Stimulated activated CD4-positive, alpha-beta T cell treated with anti-CD3 and anti-CD28 coated beads, Interleukin-1b, Interleukin-23, amount 100 ng/mL, for 4 hours (primary cell): ENCODE data around the gene PIK3R1.
"Not testable (repeated sequence)": the region's sequence is repeated elsewhere in the genome, so short reads cannot be mapped to it uniquely, and the experiment has no call there.

ENCODE experiments used
- DNase-seq, 2 donors: peaks; one replicate each; pipeline ENCODE4 v3.0.0-alpha.2; 2020; ENCODE audit warnings: low read depth in 2 of 2

Gene PIK3R1

DNA sequence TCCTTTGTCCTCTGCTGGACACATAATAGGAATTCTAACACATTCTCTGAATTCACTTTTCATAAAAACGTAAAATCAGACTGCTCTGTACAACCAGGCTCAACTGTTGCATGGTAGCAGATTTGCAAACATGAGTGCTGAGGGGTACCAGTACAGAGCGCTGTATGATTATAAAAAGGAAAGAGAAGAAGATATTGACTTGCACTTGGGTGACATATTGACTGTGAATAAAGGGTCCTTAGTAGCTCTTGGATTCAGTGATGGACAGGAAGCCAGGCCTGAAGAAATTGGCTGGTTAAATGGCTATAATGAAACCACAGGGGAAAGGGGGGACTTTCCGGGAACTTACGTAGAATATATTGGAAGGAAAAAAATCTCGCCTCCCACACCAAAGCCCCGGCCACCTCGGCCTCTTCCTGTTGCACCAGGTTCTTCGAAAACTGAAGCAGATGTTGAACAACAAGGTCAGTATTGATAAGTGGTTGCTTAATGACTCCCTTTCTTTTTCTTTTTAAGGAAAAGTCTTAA lies 11.1 kb downstream of the PIK3R1 start:
- no peak for DNase-seq

DNA sequence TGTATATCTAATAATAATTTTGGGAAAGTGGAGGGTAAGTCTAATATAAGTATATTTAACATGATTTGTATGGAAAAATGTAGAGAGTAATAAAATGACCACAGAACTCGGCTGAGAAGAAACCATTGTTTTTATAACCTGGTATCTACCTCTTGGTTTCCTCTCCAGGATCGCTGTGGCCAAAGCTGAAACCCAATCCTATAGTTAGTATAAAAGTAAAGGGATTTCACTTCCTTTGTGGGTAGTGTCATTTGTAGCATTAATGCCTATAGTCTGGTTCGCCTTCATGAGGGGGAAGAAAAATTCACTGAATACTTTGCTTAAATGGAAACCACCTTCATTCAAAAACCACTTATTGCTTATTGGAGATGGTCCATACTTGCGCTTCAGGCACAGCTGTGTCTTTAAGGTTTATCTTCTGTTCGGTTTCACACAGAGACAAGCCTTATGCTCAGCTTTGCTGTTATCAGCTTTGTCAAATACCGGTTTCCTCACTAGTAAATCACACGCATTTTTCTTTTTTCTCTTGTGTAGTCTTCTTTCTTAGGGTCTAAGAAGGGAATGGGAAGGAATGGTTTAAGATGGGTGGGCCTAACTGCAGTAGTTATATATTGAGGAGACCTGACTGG lies 12.1 kb downstream of the PIK3R1 start:
- no peak for DNase-seq

DNA sequence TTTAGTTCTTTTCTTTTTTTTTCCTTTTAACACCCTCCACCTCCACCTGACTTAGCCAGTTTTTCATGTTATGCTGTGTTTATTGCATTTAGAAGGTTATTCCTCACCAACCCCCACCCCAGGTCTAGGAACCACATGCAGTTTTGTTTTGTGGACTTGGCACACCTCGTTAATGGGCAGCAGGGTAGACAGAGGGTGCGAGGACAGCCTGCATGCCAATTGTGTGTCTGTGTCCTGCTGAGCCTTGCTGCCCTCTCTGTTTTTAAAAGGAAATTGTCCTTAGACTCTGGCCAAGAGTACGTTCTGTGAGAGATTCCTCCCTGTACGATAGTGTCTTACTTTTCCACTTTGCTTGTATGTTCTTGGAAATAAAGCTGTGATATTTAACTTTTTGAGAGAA lies 13.9 kb downstream of the PIK3R1 start:
- no peak for DNase-seq

DNA sequence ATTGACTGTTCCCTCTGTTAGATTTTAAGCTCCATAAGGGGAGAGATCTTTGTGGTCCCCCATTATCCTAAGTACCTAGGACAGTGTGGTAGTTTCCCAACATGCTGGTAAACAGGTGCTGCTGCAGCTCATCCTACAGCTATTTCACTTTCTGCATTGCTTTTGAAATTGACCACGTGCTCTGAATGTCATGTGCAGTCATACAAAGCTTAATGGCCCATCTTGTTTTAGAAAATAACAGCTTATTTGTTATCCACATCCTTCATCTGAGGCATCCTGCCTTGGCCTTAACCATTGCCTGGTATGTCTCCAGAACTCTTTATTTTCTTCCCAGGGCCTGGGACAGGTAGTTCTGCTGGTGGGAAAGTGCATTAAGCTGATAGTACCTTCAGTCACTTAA lies 14.7 kb downstream of the PIK3R1 start:
- no peak for DNase-seq

DNA sequence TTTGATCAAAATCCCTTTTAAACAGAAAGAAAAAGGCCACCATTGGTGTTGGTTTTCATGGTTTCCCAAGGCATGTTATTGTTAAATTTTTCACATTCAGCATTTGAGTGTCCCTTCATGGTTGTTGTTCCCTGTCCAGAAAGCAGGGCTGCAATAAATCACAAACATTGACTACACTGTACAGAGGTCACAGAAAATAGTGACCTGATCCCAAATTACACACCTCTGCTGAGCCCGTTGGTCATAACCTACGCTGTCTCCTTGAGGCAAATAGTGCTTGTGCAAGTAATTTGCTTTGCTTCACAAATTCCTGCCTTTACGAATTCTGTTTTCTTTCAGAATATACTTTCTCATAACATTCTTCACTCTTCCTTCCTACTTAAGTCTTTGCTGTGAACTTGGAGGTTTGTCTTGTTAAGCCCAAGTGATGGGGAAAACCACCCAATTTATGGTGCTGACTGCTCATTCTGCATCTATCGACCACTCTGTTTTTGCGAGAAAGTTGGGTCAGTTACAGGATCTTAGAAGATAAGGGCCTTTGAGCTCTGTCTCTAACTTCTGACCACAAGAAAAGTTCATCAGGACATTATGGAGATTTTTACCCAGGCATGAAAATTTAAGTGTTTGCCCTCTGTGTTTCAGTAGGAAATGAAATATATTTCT lies 16.0 kb downstream of the PIK3R1 start:
- no peak for DNase-seq

DNA sequence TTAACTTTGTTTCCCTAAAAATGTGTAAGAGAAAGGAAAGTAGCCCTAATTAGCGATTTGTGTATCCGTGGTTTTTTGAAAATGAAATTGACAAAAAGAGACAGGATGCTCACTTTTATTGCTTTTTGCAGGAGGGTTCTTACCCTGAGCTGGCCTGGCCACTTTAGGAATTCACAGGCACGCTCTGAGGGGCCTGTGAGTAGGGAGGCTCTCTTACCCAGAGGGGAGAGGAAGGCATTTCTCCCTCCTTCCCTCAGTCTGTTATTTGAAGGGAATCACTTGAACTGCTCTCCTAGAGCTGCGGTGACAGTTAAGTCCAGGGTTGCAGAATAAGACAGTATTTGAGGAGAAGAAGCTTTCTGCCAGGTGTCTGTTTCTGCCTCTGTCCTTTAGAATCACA lies 16.7 kb downstream of the PIK3R1 start:
- no peak for DNase-seq

DNA sequence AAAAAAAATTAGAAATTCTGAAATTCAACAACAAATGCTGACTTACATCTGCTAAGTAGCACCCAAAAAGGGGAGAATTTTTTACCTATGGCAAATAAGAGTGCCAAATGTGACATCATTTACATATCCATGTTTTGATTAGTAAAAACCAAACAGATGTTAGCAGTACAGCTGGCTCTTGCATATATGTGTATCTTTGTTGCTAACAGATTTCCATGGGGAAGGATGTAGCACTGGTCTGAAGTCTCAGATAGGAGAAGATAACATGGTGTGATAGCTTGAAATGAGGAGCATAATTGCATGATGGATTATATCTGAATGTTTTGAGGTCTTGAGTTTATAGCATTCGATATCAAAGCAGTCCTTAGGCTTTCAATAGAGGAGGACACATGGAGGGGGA lies 17.5 kb downstream of the PIK3R1 start:
- no peak for DNase-seq

DNA sequence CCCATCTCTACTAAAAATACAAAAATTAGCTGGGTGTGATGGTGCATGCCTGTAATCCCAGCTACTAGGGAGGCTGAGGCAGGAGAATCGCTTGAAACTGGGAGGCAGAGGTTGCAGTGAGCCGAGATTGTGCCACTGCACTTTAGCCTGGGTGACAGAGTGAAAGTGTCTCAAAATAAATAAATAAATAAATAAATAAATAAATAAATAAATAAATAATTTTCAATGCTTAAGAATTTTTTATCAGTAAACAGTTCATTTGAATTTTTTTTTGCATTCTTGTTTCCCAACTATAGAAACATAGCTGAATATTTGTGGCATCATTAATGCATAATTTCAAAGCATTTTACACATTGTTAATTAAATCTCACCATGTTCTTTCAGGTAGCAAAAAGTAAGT lies 19.7 kb downstream of the PIK3R1 start:
- DNase-seq: not testable (repeated sequence)

DNA sequence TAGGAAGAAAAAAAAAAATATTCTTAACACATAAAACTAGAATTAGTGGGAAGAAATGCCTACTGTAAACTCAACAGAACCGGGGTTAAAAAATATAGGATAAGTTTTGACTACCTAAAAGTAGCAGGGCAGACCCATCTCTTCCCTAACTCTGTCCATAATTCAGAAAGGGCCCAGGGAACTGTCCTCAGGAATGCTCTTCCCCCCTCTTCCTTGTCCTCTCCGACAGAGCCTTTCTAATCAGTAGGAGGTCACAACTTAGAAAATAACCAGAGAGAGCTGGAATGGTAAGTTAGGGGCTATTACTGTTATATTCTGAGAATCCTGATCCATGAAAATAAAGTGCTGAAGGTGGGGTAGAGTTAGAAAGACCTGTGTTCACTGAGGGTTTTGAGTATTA lies 22.2 kb downstream of the PIK3R1 start:
- no peak for DNase-seq

DNA sequence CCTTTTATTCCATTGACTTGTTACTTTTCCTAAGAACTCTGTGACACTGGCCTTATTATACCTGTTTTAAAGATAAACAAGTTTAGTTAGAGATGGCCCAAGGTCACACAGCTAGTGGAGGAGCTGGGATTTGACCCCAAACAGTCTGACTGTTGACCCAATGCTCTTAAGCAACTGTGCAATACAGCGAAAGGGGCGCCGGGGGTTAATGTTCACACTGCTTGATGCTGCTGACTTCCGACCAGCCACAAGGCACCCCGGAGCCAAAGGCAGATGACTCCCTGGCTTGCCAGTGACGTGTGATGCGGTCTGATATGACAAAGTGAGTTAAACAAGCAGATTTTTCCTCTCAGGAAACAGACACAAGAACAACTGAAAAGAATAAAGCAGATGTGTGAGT lies 23.9 kb downstream of the PIK3R1 start:
- DNase-seq: peak; percentile 56 to 69

DNA sequence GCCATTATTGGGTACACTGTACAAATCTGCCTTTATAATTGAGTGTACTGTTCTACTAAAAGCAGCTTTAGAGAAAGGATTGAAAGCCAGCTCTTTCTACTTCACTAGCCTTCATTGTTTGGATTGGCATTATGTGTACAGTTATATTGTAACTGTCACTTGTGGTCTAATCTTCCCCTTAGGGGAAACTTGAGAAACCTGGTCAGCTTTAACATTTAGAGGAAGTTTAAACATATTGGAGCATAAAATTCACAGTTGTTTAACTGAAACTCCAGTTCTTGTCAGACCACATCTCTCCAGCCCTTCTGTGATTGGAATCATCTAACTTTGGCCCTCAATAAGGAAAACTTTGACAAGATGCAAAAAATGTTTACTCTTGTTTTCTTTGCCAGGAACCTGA lies 24.6 kb downstream of the PIK3R1 start:
- DNase-seq: no peak

DNA sequence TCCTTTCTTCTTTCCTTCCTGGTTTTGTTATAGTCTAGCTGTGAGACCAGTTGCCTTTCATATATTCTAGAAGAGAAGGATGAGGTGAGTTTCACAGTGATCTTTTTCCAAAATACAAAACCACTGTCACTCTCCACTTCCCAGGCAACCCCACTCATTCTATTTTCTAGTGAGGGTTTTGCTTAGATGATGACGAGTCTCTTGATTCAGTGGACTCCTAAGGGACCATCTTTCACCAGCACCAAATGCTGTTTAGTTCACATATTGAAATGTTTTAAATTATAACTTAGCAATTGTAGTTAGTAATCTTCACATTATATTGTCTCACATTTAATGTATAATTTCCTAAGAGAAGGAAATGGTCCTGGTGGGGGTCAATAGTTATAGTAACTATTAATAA lies 25.2 kb downstream of the PIK3R1 start:
- DNase-seq: no peak

DNA sequence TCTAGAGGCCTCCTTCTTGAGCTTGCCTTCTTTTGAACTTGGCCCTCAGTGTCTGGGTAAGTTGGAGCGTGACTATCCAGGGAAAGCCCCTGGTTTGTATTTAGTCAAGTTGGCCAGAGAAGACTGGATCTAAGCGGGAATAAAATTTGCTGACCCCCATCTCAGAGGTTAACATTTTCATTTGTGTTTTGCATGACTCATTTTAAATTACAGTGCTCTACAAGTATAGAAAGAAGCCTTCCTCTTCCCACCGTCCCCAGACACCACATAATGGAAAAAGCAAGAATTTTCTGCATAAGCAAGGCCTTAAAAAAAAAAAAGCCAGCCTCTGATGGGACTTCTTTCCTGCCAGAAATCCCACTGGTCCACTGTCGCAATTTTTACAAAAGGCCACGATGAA lies 27.2 kb downstream of the PIK3R1 start:
- no peak for DNase-seq

DNA sequence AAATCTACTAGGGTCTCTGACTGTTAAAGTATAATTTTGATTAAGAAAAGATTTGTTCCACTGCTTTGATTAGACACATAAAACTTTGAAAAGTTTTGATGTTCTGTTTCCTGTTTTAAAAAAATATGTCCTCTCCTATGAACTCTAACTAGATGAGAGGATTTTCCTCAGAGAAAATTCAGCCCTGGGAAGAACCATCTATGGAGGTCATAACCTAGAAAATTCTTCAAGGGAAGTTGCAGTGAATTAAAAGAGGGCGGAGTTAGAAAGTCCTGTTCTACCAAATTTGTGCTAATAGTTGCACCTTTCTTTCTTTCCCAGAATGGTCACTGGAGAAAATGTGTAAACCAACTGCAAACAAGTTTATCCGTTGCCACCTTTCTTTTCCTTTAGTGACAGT lies 27.7 kb downstream of the PIK3R1 start:
- DNase-seq: no peak

DNA sequence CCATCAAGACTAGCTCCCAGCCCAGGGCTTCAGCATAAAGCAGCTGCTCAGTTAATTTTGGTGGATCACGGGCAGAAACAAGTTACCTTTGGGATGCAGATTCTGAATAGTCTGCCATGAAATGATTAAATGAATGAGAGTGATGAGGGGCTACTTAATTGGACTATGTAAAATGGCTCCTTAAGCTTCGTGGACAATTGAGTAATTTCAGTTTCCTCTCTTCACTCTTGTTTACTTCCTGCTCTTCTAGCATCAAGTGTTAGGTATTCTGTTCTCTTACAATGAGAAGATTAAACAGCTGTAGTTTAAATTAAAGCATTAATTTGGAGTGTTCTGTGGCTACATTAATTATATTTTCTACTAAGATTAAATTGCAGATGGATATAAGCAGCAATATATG lies 28.1 kb downstream of the PIK3R1 start:
- no peak for DNase-seq

DNA sequence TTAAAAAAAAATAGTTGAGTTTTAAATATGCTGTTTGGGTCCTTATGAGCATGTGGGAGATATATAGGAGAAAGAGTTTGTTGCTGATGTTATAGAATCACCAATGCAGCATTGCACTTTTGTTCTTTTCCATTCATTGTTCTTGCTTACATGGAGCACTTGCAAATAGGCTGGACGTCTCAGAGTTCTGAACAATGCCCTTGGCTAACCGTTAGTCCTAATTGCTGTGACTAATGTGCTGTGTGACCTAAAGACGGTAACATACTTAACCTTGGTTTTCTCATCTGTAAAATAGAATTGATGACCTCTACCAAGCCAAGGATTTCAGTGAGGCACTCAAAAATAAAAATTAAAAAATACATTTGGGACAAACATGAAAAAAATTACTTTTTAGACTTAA lies 29.8 kb downstream of the PIK3R1 start:
- DNase-seq: no peak

DNA sequence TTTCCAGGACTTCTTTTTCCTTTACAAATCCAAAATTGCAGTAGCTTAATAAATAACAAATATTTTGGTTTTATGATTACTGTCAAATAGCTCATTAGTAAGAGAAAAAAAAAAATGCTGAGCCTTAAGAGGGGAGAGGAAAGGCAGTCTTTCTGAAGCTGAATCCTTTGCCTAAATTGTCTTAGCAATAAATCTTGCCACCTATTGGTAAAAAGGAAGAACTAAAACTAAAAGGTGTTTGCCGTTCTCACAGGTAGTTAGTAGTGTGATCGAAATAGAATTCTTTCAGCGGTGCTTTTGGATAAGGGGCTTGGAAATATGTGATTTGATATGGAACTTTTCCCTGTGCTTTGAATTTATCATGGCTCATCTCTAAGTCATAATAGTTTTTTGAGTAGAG lies 31.2 kb downstream of the PIK3R1 start:
- no peak for DNase-seq

DNA sequence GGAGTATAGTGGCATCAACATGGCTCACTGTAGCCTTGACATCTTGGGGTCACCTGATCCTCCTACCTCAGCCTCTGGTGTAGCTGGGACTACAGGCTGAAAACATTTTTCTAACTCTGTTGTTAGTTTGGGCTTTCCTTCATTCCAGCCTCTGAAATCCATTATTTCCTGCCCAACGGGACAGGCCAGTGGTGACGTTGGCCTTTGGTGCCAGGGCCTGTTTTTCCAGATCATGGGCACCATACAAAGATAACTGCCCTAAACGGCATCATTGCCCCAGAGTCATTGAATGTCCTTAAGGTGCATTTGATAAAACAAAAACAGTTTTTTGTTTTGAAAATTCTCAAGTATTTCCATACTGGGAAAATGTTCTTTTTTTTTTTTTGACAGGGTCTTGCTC lies 32.1 kb downstream of the PIK3R1 start:
- DNase-seq: no peak

DNA sequence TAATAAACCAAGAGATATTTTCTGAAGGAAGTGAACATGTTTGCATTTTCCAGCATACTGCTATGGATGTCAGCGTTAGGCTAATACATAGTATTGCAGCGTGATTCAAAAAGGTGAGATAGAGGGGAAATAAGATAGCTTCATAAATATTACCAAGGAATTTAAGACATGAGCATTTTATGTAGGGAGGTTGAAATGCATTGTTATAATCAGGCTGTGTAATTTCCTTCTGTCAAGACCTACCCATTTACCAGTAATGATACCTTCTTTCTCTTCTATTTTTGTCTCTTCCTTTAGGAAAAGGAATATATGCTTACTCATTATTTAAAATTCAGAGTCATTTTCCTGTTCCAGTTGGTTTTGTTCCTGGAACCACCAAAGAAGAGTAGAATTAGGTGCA lies 33.3 kb downstream of the PIK3R1 start:
- no peak for DNase-seq

DNA sequence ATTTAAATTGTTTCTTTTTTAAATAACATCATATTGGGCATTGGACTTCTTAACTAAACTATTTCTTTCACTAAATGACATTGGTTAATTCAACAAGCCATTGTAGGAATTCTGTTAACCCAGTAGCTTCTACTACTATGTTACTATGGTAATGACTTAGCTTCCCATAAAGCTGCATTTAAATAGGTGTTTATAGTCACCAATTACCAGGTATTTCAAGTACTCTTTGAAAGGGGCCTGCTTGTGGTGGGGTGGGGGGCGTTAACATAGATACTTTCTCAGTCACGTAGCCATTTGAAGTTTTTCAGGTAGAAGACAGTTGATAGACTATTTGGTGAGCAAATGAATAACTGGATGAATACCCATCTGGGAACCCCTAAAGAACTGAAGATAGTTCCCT lies 34.0 kb downstream of the PIK3R1 start:
- no peak for DNase-seq

DNA sequence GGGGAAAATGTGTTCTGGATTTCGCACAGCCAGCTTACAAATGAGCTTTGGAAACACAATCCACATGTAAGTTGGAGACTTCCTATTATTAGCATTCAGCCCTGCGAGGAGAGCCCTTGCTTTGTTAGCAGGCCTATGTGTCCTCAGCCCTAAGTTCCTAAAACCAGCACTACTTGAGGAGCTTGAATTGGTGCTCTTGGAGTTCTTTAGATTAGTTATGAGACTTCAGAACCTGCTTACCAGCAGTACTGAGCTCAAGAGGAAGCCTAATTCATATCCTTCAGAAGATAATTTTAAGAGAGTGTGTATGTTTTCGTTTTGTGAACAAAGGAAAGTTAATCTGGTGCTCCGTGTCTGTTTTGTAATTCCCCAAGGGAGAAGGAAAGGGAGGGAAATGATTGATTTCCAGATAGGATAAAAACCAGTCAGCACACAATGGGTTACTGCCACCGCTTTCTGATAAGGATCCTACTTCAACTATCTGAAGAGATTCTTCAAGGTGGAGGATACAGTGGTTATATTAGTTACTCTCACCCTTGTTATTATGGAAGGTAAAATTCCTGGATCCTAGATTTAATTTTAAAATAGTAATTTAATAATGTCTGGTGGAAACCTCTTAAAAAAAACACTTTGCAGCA lies 35.2 kb downstream of the PIK3R1 start:
- no peak for DNase-seq

DNA sequence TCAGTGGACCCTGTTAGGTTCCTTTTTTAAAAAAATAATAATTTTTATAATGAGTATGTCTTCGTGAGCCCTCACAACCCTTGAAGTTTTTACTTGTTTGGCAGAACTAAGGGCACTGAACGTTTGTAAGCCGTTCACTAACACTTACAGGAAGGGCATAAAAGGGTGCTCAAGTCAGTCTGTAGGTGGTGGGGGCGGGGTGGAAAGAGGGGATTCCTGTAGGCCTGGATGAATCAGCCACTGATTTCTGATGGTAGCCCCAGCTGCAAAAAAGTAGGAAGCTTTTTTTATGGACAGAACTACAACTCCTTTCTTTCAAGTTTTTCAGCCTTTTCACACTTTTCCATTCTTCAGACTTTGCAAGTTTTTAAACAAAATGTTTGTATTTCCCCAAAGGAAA lies 35.8 kb downstream of the PIK3R1 start:
- peak; percentile 58 to 70 for DNase-seq

DNA sequence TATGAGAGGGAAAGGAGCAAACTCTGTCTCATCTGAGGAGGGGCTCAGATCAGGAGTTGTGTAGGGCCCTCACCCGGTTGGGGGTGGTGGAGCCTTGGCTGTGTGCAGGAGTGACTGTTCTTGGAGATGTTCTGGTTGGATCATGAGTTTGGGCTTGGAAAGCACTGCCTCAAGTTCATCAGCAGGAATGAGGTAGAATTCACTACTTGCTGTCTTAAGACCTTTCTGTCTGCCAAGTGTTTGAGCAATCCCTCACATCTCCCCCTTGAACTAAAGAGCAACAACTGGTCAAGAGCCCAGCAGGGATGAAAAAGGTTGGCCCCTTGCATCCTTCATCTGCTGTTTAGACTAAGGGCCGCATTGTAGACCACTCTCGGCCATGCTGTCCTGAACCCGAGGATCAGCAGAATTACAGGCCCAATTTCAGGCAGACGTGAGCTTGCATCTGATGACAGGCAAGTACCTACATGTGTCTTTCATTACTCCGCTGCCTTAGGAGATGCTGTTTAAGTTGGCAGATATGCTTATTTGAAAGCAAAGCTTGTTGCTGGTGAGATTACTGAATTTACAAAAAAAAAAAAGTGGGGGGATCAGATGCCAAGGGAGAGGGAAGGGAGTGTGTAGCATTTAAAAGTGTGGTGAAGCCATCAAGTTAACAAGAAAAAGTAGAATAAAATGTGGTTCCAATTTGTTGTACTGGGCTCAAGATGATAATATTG lies 36.4 kb downstream of the PIK3R1 start:
- DNase-seq: no peak
